Left ventricle myocardium inferior (tissue), 1 donor: ENCODE data around the gene ANXA6. TPM values are rescaled to one million over a fixed set of nuclear protein-coding genes. Genes with fewer than 3 reads are reported as not detected.

Experiments used
- DNase-seq: peaks from one replicate; pipeline ENCODE4 v3.0.0-alpha.2; 2020
- H3K27ac ChIP-seq: fragments of 200-600 bp; replicated peaks from 2 replicates; pipeline ENCODE4 v1.8.0; 2021
- H3K27me3 ChIP-seq: fragments of 200-600 bp; 2 replicates; pipeline ENCODE4 v1.8.0; 2021; ENCODE audit warnings: low read depth
- H3K36me3 ChIP-seq: fragments of 200-600 bp; 2 replicates; pipeline ENCODE4 v1.8.0; 2021
- H3K4me1 ChIP-seq: fragments of 200-600 bp; 2 replicates; pipeline ENCODE4 v1.8.0; 2021
- H3K4me3 ChIP-seq: fragments of 200-600 bp; 2 replicates; pipeline ENCODE4 v1.8.0; 2021; ENCODE audit warnings: mild to moderate bottlenecking, moderate library complexity
- H3K9me3 ChIP-seq: fragments of 200-600 bp; replicated peaks from 2 replicates; pipeline ENCODE4 v1.8.0; 2021
- intact Hi-C: fragments of 100-400 bp; cut with micrococcal nuclease; formaldehyde crosslinking; loops from one replicate; pipeline ENCODE4 v1.11.0; 2022
- total RNA-seq: library from RNA; stranded (reverse); fragmentation: NEBNext Ultra II Directional; extraction: Animal tissue kit (Norgen Biotek cat#: 25700); gene quantifications from one replicate; pipeline ENCODE4 v1.2.1, GENCODE V29; 2021
- TF ChIP-seq, protein P1 (sequence below): fragments of 200-600 bp; IDR thresholded peaks from 2 replicates; pipeline ENCODE4 v1.8.0; 2021; ENCODE audit warnings: antibody characterized with exemption, mild to moderate bottlenecking, borderline replicate concordance
- donor health status: DM: no; HTN: yes; CAD: no; lungs with severe emphysema.

Gene ANXA6
- total RNA-seq, 1 donor from 2014 or later, result 195 TPM

- TF ChIP-seq, protein P1, sequence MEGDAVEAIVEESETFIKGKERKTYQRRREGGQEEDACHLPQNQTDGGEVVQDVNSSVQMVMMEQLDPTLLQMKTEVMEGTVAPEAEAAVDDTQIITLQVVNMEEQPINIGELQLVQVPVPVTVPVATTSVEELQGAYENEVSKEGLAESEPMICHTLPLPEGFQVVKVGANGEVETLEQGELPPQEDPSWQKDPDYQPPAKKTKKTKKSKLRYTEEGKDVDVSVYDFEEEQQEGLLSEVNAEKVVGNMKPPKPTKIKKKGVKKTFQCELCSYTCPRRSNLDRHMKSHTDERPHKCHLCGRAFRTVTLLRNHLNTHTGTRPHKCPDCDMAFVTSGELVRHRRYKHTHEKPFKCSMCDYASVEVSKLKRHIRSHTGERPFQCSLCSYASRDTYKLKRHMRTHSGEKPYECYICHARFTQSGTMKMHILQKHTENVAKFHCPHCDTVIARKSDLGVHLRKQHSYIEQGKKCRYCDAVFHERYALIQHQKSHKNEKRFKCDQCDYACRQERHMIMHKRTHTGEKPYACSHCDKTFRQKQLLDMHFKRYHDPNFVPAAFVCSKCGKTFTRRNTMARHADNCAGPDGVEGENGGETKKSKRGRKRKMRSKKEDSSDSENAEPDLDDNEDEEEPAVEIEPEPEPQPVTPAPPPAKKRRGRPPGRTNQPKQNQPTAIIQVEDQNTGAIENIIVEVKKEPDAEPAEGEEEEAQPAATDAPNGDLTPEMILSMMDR, result no peak
- no peaks in the 10 kb centered on the region for H3K9me3 ChIP-seq
- H3K27me3 ChIP-seq, result no peaks in the 10 kb centered on the region
- peaks cover 15% of the 10 kb centered on the region for H3K36me3 ChIP-seq
- peak overlapping the region; percentile 65 for H3K27ac ChIP-seq
- intact Hi-C loops, result no loop called here
- DNase-seq, result no peak
- H3K4me3 ChIP-seq, result no peak overlapping the region
- peaks cover 92% of the 10 kb centered on the region for H3K4me1 ChIP-seq
These were observed 6.3 kb downstream of the ANXA6 start for GRCh38 chr5:151151263-151151660.

- peak; percentile 42 for DNase-seq
- TF ChIP-seq, protein P1, result no peak
- peak overlapping the region; percentile 65 for H3K27ac ChIP-seq
- intact Hi-C loops, result no loop called here
- H3K4me3 ChIP-seq, result no peak overlapping the region
- H3K36me3 ChIP-seq, result peaks cover 17% of the 10 kb centered on the region
- peaks cover 92% of the 10 kb centered on the region for H3K4me1 ChIP-seq
- no peaks in the 10 kb centered on the region for H3K27me3 ChIP-seq
- H3K9me3 ChIP-seq, result no peaks in the 10 kb centered on the region
These were observed 6.9 kb downstream of the ANXA6 start for GRCh38 chr5:151150471-151151262.

DNA sequence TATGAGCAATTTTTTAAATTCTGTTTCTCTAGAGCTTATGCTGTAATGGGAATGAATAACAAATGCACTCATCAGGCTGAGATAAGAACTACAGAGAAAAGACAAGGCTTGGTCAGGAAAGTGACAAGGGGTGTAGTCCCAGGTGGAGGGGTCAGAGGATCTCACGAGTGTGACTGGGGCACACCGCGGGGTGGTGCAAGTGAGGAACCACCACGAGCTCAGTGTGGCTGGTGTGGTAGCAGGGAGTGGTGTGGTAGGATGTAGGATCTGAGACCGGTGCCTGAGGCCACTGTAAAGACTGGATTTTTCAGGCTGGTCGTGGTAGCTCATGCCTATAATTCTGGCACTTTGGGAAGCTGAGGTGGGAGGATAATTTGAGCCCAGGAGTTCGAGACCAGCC lies 9.0 kb downstream of the ANXA6 start:
- Histone ChIP-seq H3K36me3 (peaks cover 36% of the 10 kb centered on the region), H3K27ac (no peak overlapping the region), H3K4me3 (no peak overlapping the region), H3K9me3 (no peaks in the 10 kb centered on the region), H3K4me1 (peaks cover 92% of the 10 kb centered on the region), H3K27me3 (no peaks in the 10 kb centered on the region)
- intact Hi-C loops, result no loop called here
- no peak for DNase-seq
- TF ChIP-seq, protein P1, result no peak

DNA sequence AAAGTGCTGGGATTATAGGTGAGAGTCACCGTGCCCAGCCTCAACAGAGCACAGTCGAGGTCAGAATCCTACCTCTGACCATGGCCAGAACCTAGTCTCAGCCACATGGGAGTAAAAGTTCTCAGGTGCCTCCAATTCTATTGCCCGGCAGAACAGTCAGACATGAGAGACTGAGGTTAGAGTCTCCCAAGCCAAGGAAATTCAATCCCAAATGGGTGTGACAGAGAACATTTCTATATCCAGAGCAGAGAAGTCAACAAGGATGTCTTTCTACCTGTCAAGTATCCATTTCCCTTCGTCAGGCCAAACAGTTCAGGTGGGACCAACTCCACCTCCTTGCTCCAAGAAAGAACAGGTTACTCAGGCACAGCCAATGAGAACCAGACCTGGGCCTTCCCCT lies 10.5 kb downstream of the ANXA6 start:
- Histone ChIP-seq H3K4me3 (no peak overlapping the region), H3K4me1 (peaks cover 93% of the 10 kb centered on the region), H3K27me3 (no peaks in the 10 kb centered on the region), H3K9me3 (no peaks in the 10 kb centered on the region), H3K27ac (no peak overlapping the region), H3K36me3 (peaks cover 50% of the 10 kb centered on the region)
- TF ChIP-seq, protein P1, result no peak
- no peak for DNase-seq
- intact Hi-C loops, result no loop called here

GRCh38 chr5:151146061-151146460 lies 11.5 kb downstream of the ANXA6 start:
- H3K36me3 ChIP-seq, result peaks cover 50% of the 10 kb centered on the region
- TF ChIP-seq, protein P1, result no peak
- no peaks in the 10 kb centered on the region for H3K9me3 ChIP-seq
- intact Hi-C loops, result no loop called here
- H3K4me1 ChIP-seq, result peaks cover 93% of the 10 kb centered on the region
- no peak overlapping the region for H3K27ac ChIP-seq
- no peak for DNase-seq
- H3K27me3 ChIP-seq, result no peaks in the 10 kb centered on the region
- H3K4me3 ChIP-seq, result no peak overlapping the region
